ENCODE data around the gene FGF11. TPM values are rescaled to one million over a fixed set of nuclear protein-coding genes. Genes with fewer than 3 reads are reported as not detected.

Gene FGF11
- total and polyA plus RNA-seq, 2 of the 13 experiments (the other 11 are each of a cell fraction or from before 2014, with no cell fraction given), result 0.20 to 7.6 TPM

DNA sequence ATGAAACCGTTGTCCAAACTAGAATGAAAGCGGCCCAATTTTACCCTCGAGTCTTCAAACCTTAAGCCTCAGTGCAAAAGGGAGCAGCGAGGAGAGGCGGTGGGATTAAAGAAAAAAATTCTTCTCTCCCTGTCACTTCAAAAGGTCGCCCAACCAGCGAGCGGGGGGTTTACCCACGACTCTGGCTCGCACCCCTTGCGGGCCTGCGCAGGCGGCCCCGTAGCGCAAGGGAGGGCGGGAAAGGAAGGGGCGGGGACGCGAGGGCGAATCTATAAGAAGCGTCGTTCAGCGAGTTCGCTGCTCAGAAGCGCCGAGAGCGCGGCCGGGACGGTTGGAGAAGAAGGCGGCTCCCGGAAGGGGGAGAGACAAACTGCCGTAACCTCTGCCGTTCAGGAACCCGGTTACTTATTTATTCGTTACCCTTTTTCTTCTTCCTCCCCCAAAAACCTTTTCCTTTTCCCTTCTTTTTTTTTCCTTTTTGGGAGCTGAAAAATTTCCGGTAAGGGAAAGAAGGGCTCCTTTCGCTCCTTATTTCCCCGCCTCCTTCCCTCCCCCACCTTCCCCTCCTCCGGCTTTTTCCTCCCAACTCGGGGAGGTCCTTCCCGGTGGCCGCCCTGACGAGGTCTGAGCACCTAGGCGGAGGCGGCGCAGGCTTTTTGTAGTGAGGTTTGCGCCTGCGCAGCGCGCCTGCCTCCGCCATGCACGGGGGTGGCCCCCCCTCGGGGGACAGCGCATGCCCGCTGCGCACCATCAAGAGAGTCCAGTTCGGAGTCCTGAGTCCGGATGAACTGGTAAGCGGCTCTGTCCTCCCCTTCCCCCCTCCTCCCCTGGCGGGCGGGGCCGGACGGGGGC is 45.0 kb downstream of the FGF11 start, which contains the start of gene POLR2A (continued):
- TF ChIP-seq, protein P1, sequence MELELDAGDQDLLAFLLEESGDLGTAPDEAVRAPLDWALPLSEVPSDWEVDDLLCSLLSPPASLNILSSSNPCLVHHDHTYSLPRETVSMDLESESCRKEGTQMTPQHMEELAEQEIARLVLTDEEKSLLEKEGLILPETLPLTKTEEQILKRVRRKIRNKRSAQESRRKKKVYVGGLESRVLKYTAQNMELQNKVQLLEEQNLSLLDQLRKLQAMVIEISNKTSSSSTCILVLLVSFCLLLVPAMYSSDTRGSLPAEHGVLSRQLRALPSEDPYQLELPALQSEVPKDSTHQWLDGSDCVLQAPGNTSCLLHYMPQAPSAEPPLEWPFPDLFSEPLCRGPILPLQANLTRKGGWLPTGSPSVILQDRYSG (CRISPR knock-in tag; IDR thresholded peaks at IDR 0.05), result no peak; the same call in 1 of the 2 replicates
- TF ChIP-seq, protein P2, sequence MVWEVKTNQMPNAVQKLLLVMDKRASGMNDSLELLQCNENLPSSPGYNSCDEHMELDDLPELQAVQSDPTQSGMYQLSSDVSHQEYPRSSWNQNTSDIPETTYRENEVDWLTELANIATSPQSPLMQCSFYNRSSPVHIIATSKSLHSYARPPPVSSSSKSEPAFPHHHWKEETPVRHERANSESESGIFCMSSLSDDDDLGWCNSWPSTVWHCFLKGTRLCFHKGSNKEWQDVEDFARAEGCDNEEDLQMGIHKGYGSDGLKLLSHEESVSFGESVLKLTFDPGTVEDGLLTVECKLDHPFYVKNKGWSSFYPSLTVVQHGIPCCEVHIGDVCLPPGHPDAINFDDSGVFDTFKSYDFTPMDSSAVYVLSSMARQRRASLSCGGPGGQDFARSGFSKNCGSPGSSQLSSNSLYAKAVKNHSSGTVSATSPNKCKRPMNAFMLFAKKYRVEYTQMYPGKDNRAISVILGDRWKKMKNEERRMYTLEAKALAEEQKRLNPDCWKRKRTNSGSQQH (CRISPR knock-in tag; IDR thresholded peaks at IDR 0.05; ENCODE audit: low read depth), result peak; percentile 39; the same call in 1 of the 2 replicates
- TF ChIP-seq ZNF33B (CRISPR knock-in tag; IDR thresholded peaks at IDR 0.05) (no peak; the same call in 1 of the 2 replicates), SCMH1 (CRISPR knock-in tag; IDR thresholded peaks at IDR 0.05; ENCODE audit: borderline replicate concordance) (no peak), ZNF331 (CRISPR knock-in tag; IDR thresholded peaks at IDR 0.05) (peak; percentile 92), GFI1 (CRISPR knock-in tag; IDR thresholded peaks at IDR 0.05; ENCODE audit: borderline replicate concordance) (no peak), ZNF510 (CRISPR knock-in tag; IDR thresholded peaks at IDR 0.05; ENCODE audit: low read depth) (peak; percentile 93), MXI1 (IDR thresholded peaks at IDR 0.05; ENCODE audit: borderline replicate concordance, low read depth, low read length) (peak; percentile 87; the same call in 1 of the 3 replicates), ZNF180 (CRISPR knock-in tag; IDR thresholded peaks at IDR 0.05; ENCODE audit: borderline replicate concordance, low read depth) (no peak), ZNF484 (CRISPR knock-in tag; IDR thresholded peaks at IDR 0.05; ENCODE audit: borderline replicate concordance, low read depth) (no peak; the same call in 1 of the 2 replicates), ZBTB38 (CRISPR knock-in tag; IDR thresholded peaks at IDR 0.05) (peak; percentile 49; the same call in 1 of the 2 replicates), ZNF572 (CRISPR knock-in tag; IDR thresholded peaks at IDR 0.05) (no peak), CCAR2 (optimal IDR thresholded peaks at IDR 0.05; ENCODE audit: low read depth, low read length) (no peak), TGIF2 (CRISPR knock-in tag; IDR thresholded peaks at IDR 0.05) (peak; percentile 55; the same call in 1 of the 2 replicates), ZNF263 (CRISPR knock-in tag; IDR thresholded peaks at IDR 0.05) (peak; percentile 96), SP140L (CRISPR knock-in tag; IDR thresholded peaks at IDR 0.05; ENCODE audit: borderline replicate concordance) (peak; percentile 86)
- TF ChIP-seq, protein P3, sequence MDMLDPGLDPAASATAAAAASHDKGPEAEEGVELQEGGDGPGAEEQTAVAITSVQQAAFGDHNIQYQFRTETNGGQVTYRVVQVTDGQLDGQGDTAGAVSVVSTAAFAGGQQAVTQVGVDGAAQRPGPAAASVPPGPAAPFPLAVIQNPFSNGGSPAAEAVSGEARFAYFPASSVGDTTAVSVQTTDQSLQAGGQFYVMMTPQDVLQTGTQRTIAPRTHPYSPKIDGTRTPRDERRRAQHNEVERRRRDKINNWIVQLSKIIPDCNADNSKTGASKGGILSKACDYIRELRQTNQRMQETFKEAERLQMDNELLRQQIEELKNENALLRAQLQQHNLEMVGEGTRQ (IDR thresholded peaks at IDR 0.05; ENCODE audit: low read depth, low read length), result no peak
- TF ChIP-seq, protein P3 (CRISPR knock-in tag; IDR thresholded peaks at IDR 0.05; ENCODE audit: borderline replicate concordance), result no peak
- TF ChIP-seq, protein P4, sequence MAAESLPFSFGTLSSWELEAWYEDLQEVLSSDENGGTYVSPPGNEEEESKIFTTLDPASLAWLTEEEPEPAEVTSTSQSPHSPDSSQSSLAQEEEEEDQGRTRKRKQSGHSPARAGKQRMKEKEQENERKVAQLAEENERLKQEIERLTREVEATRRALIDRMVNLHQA (CRISPR knock-in tag; IDR thresholded peaks at IDR 0.05), result 0 out of 2 replicates have a peak, but pooled peaks have one; percentile 26
- TF ChIP-seq, protein P5, sequence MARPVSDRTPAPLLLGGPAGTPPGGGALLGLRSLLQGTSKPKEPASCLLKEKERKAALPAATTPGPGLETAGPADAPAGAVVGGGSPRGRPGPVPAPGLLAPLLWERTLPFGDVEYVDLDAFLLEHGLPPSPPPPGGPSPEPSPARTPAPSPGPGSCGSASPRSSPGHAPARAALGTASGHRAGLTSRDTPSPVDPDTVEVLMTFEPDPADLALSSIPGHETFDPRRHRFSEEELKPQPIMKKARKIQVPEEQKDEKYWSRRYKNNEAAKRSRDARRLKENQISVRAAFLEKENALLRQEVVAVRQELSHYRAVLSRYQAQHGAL (CRISPR knock-in tag; IDR thresholded peaks at IDR 0.05; ENCODE audit: not compliant biosample characterization), result no peak
- TF ChIP-seq, protein P6, sequence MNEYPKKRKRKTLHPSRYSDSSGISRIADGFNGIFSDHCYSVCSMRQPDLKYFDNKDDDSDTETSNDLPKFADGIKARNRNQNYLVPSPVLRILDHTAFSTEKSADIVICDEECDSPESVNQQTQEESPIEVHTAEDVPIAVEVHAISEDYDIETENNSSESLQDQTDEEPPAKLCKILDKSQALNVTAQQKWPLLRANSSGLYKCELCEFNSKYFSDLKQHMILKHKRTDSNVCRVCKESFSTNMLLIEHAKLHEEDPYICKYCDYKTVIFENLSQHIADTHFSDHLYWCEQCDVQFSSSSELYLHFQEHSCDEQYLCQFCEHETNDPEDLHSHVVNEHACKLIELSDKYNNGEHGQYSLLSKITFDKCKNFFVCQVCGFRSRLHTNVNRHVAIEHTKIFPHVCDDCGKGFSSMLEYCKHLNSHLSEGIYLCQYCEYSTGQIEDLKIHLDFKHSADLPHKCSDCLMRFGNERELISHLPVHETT (CRISPR knock-in tag; conservative IDR thresholded peaks at IDR 0.05), result peak; percentile 73; the same call in 1 of the 2 replicates

All from HepG2 (cell line).